Measurements from ENCODE around the gene IFIT3. TPM values are rescaled to one million over a fixed set of nuclear protein-coding genes. Genes with fewer than 3 reads are reported as not detected.

The IFIT3 gene
- total and polyA plus RNA-seq, 2 of the 8 experiments (the other 6 are each of a cell fraction or from before 2014, with no cell fraction given): 0.12 to 0.84 TPM

DNA sequence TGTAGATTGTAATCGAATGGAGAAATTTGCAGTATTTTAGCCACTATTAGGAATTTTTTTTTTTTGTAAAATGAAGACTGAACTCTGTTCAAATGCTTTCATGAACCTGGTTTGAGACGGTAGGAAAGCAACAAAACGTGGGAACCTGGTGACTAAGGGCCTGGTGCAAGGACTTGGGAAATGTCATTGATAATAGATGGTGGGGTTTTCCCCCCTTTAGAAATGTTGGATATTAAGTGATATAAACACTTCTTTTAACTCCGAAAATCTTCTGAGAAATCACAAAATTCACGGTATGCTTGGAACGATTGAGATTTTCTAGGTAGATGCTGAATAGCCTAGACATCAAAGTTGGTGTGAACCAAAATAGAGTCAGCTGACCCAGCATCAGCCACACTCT lies 19.5 kb upstream of the IFIT3 start (continued):
- TF ChIP-seq, protein P1, sequence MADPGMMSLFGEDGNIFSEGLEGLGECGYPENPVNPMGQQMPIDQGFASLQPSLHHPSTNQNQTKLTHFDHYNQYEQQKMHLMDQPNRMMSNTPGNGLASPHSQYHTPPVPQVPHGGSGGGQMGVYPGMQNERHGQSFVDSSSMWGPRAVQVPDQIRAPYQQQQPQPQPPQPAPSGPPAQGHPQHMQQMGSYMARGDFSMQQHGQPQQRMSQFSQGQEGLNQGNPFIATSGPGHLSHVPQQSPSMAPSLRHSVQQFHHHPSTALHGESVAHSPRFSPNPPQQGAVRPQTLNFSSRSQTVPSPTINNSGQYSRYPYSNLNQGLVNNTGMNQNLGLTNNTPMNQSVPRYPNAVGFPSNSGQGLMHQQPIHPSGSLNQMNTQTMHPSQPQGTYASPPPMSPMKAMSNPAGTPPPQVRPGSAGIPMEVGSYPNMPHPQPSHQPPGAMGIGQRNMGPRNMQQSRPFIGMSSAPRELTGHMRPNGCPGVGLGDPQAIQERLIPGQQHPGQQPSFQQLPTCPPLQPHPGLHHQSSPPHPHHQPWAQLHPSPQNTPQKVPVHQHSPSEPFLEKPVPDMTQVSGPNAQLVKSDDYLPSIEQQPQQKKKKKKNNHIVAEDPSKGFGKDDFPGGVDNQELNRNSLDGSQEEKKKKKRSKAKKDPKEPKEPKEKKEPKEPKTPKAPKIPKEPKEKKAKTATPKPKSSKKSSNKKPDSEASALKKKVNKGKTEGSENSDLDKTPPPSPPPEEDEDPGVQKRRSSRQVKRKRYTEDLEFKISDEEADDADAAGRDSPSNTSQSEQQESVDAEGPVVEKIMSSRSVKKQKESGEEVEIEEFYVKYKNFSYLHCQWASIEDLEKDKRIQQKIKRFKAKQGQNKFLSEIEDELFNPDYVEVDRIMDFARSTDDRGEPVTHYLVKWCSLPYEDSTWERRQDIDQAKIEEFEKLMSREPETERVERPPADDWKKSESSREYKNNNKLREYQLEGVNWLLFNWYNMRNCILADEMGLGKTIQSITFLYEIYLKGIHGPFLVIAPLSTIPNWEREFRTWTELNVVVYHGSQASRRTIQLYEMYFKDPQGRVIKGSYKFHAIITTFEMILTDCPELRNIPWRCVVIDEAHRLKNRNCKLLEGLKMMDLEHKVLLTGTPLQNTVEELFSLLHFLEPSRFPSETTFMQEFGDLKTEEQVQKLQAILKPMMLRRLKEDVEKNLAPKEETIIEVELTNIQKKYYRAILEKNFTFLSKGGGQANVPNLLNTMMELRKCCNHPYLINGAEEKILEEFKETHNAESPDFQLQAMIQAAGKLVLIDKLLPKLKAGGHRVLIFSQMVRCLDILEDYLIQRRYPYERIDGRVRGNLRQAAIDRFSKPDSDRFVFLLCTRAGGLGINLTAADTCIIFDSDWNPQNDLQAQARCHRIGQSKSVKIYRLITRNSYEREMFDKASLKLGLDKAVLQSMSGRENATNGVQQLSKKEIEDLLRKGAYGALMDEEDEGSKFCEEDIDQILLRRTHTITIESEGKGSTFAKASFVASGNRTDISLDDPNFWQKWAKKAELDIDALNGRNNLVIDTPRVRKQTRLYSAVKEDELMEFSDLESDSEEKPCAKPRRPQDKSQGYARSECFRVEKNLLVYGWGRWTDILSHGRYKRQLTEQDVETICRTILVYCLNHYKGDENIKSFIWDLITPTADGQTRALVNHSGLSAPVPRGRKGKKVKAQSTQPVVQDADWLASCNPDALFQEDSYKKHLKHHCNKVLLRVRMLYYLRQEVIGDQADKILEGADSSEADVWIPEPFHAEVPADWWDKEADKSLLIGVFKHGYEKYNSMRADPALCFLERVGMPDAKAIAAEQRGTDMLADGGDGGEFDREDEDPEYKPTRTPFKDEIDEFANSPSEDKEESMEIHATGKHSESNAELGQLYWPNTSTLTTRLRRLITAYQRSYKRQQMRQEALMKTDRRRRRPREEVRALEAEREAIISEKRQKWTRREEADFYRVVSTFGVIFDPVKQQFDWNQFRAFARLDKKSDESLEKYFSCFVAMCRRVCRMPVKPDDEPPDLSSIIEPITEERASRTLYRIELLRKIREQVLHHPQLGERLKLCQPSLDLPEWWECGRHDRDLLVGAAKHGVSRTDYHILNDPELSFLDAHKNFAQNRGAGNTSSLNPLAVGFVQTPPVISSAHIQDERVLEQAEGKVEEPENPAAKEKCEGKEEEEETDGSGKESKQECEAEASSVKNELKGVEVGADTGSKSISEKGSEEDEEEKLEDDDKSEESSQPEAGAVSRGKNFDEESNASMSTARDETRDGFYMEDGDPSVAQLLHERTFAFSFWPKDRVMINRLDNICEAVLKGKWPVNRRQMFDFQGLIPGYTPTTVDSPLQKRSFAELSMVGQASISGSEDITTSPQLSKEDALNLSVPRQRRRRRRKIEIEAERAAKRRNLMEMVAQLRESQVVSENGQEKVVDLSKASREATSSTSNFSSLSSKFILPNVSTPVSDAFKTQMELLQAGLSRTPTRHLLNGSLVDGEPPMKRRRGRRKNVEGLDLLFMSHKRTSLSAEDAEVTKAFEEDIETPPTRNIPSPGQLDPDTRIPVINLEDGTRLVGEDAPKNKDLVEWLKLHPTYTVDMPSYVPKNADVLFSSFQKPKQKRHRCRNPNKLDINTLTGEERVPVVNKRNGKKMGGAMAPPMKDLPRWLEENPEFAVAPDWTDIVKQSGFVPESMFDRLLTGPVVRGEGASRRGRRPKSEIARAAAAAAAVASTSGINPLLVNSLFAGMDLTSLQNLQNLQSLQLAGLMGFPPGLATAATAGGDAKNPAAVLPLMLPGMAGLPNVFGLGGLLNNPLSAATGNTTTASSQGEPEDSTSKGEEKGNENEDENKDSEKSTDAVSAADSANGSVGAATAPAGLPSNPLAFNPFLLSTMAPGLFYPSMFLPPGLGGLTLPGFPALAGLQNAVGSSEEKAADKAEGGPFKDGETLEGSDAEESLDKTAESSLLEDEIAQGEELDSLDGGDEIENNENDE (IDR thresholded peaks at IDR 0.05; ENCODE audit: insufficient replicate concordance, low read length): no peak
